Sigmoid colon (tissue), 7 donors: ENCODE measurements around the gene OSBPL5. TPM values are rescaled to one million over a fixed set of nuclear protein-coding genes. Genes with fewer than 3 reads are reported as not detected.

Source experiments
- DNase-seq: peaks from one replicate; pipeline ENCODE4 v3.0.0-alpha.2; 2019
- H3K27ac ChIP-seq, 4 donors: fragments of 200-600 bp; sonication (generic); one replicate each; pipeline ENCODE4 v1.5.1; 2016 to 2019; ENCODE audit warnings: mild to moderate bottlenecking in 1 of 4
- H3K27me3 ChIP-seq, 3 donors: fragments of 200-600 bp; sonication (generic); one replicate each; pipeline ENCODE4 v1.5.1; 2019; ENCODE audit warnings: mild to moderate bottlenecking in 1 of 3
- H3K36me3 ChIP-seq, 4 donors: fragments of 200-600 bp; sonication (generic); one replicate each; pipeline ENCODE4 v1.5.1; 2016 to 2019
- H3K4me1 ChIP-seq, 4 donors: fragments of 200-600 bp; sonication (generic); one replicate each; pipeline ENCODE4 v1.5.1; 2017 to 2019
- H3K4me3 ChIP-seq, 4 donors: fragments of 200-600 bp; sonication (generic); one replicate each; pipeline ENCODE4 v1.5.1; 2017 to 2019; ENCODE audit warnings: mild to moderate bottlenecking in 2 of 4, moderate library complexity in 1 of 4
- H3K9me3 ChIP-seq, 4 donors: fragments of 200-600 bp in 3 of 4; sonication (generic) in 3 of 4; one replicate each; pipeline versions ENCODE4 v1.5.1 to v1.6.1; 2013 to 2019
- CTCF ChIP-seq, 4 experiments: fragments of 450-650 bp in 3 of 4; fragments of 200-600 bp in 1 of 4; IDR thresholded peaks; one replicate each; pipeline ENCODE4 v1.5.1; 2016 to 2019; ENCODE audit warnings: antibody characterized with exemption in 4 of 4, mild to moderate bottlenecking in 3 of 4, moderate library complexity in 2 of 4
- EP300 ChIP-seq, 4 donors: sonication (generic); formaldehyde crosslinking; IDR thresholded peaks; one replicate each; pipeline ENCODE4 v1.6.1; 2017; ENCODE audit warnings: antibody characterized with exemption in 4 of 4
- POLR2A ChIP-seq, 2 donors: fragments of 450-650 bp; IDR thresholded peaks; one replicate each; pipeline ENCODE4 v1.6.1; 2016; ENCODE audit warnings: antibody characterized with exemption in 2 of 2, mild to moderate bottlenecking in 2 of 2, moderate library complexity in 2 of 2
- POLR2AphosphoS5 ChIP-seq, 4 donors: sonication (generic); formaldehyde crosslinking; IDR thresholded peaks; one replicate each; pipeline ENCODE4 v1.6.1; 2017; ENCODE audit warnings: antibody characterized with exemption in 4 of 4
- WGBS, 2 donors: extraction: QIAGEN DNeasy Blood & Tissue Kit; methylation state at CpG; one replicate each; pipeline ENCODE4 v1.1.7; 2013; 5-methylcytosine and 5-hydroxymethylcytosine counted together
- intact Hi-C: fragments of 100-400 bp; cut with DNase I; formaldehyde crosslinking; loops from one replicate; pipeline ENCODE4 v1.15.1; 2023
- polyA plus RNA-seq, 3 donors: library from polyadenylated mRNA; stranded (reverse); fragments of 200-250 nt; gene quantifications; one replicate each; pipeline ENCODE4 v1.2.3, GENCODE V29; 2013
- total RNA-seq, 4 donors: library from RNA; depleted of rRNA; stranded (reverse); fragments of >200 nt; gene quantifications; one replicate each; pipeline ENCODE4 v1.1.0, GENCODE V29; 2016
- donor health status: healthy with polysubstance abuse.
- donor health status: Bipolar disorder and iron deficiency.
- donor health status: healthy.

Gene OSBPL5
- total and polyA plus RNA-seq, 7 donors = 16.6 to 69.2 (median 29.8) TPM

GRCh38 chr11:3111466-3111865, 53.6 kb downstream of the OSBPL5 start:
- peaks cover 8 to 36% (median 13%) of the 10 kb centered on the region in 4 donors for H3K36me3 ChIP-seq

GRCh38 chr11:3109921-3110706, 55.0 kb downstream of the OSBPL5 start:
- 56 to 75% methylated on average over 14 of the region's 14 CpGs for WGBS, 2 donors
- no peaks in the 10 kb centered on the region for H3K9me3 ChIP-seq
- H3K4me3 ChIP-seq = no peak overlapping the region
- intact Hi-C loops = loop anchor here (1.0 kb wide), 1 partner anchor 106 kb away; no protein-coding TSS in a partner anchor
- peak; percentile 78 for DNase-seq
- TF ChIP-seq EP300 (IDR thresholded peaks at IDR 0.05) (no peak), POLR2A (IDR thresholded peaks at IDR 0.05) (no peak), POLR2AphosphoS5 (IDR thresholded peaks at IDR 0.05) (no peak), CTCF (IDR thresholded peaks at IDR 0.05) (peak; percentile 48 to 71 (median 59))
- H3K36me3 ChIP-seq = peaks cover 8 to 41% (median 16%) of the 10 kb centered on the region in 4 donors
- H3K27ac ChIP-seq = no peak overlapping the region
- no peaks in the 10 kb centered on the region for H3K4me1 ChIP-seq
- H3K27me3 ChIP-seq = no peaks in the 10 kb centered on the region

More at GRCh38 chr11:3111466-3111865, 53.6 kb downstream of the OSBPL5 start:
- intact Hi-C loops = no loop called here
- H3K27ac ChIP-seq = no peak overlapping the region
- no peaks in the 10 kb centered on the region for H3K27me3 ChIP-seq
- 85 to 90% methylated on average over 6 of the region's 6 CpGs for WGBS, 2 donors
- no peaks in the 10 kb centered on the region for H3K9me3 ChIP-seq
- peak; percentile 14 for DNase-seq
- TF ChIP-seq EP300 (IDR thresholded peaks at IDR 0.05) (no peak), POLR2AphosphoS5 (IDR thresholded peaks at IDR 0.05) (no peak), CTCF (IDR thresholded peaks at IDR 0.05) (no peak), POLR2A (IDR thresholded peaks at IDR 0.05) (no peak)
- no peaks in the 10 kb centered on the region for H3K4me1 ChIP-seq
- H3K4me3 ChIP-seq = no peak overlapping the region

- intact Hi-C loops = no loop called here
- Histone ChIP-seq H3K27ac (no peak overlapping the region), H3K36me3 (peaks cover 8 to 47% (median 19%) of the 10 kb centered on the region in 4 donors), H3K4me1 (no peaks in the 10 kb centered on the region), H3K4me3 (no peak overlapping the region), H3K27me3 (no peaks in the 10 kb centered on the region), H3K9me3 (no peaks in the 10 kb centered on the region)
- WGBS, 2 donors = 90 to 92% methylated on average over 7 of the region's 7 CpGs
- TF ChIP-seq CTCF (IDR thresholded peaks at IDR 0.05) = no peak
- no peak for TF ChIP-seq EP300 (IDR thresholded peaks at IDR 0.05)
- TF ChIP-seq POLR2A (IDR thresholded peaks at IDR 0.05) = no peak
- TF ChIP-seq POLR2AphosphoS5 (IDR thresholded peaks at IDR 0.05) = no peak
- no peak for DNase-seq
Measured at GRCh38 chr11:3109434-3109833, 55.7 kb downstream of the OSBPL5 start.

- no peak overlapping the region for H3K4me3 ChIP-seq
- H3K4me1 ChIP-seq = no peaks in the 10 kb centered on the region
- no peak overlapping the region for H3K27ac ChIP-seq
- intact Hi-C loops = no loop called here
- TF ChIP-seq CTCF (IDR thresholded peaks at IDR 0.05) (no peak), EP300 (IDR thresholded peaks at IDR 0.05) (no peak), POLR2AphosphoS5 (IDR thresholded peaks at IDR 0.05) (no peak), POLR2A (IDR thresholded peaks at IDR 0.05) (no peak)
- H3K27me3 ChIP-seq = no peaks in the 10 kb centered on the region
- peak; percentile 57 for DNase-seq
- no peaks in the 10 kb centered on the region for H3K9me3 ChIP-seq
- peaks cover 8 to 54% (median 25%) of the 10 kb centered on the region in 4 donors for H3K36me3 ChIP-seq
- 78 to 81% methylated on average over 11 of the region's 11 CpGs for WGBS, 2 donors
Measured at GRCh38 chr11:3108183-3108721, 56.9 kb downstream of the OSBPL5 start.
